LNCAP (cell line): ENCODE data around the gene ST7.

Experiments
- CTCF ChIP-seq: fragments of 450-650 bp; IDR thresholded peaks from 2 replicates; pipeline ENCODE4 v1.5.1; 2017; ENCODE audit warnings: mild to moderate bottlenecking

Gene ST7

GRCh38 chr7:117129521-117129955 is 176.2 kb downstream of the ST7 start:
- no peak for TF ChIP-seq CTCF

GRCh38 chr7:117130262-117130661 is 177.0 kb downstream of the ST7 start:
- no peak for TF ChIP-seq CTCF

- no peak for TF ChIP-seq CTCF
Observed at GRCh38 chr7:117132321-117133120, 179.2 kb downstream of the ST7 start.

GRCh38 chr7:117133125-117133524 is 179.8 kb downstream of the ST7 start:
- no peak for TF ChIP-seq CTCF

GRCh38 chr7:117134411-117134810 is 181.1 kb downstream of the ST7 start:
- no peak for TF ChIP-seq CTCF

GRCh38 chr7:117134889-117135552 is 181.7 kb downstream of the ST7 start:
- no peak for TF ChIP-seq CTCF

GRCh38 chr7:117135553-117135891 is 182.2 kb downstream of the ST7 start:
- no peak for TF ChIP-seq CTCF
